A549 (cell line): ENCODE measurements around the gene PCED1B. TPM values are rescaled to one million over a fixed set of nuclear protein-coding genes. Genes with fewer than 3 reads are reported as not detected.

ENCODE experiments used
- ATAC-seq, 2 experiments: fragments of 200-7000 bp in 1 of 2; fragments of >200 bp in 1 of 2; cut with Nextera tagmentation in 1 of 2; cut with Tn5 transposase in 1 of 2; 3 replicates each; pipeline versions ENCODE4 v1.8.0 to v1.9.1; 2018 to 2020; ENCODE audit warnings: mild to moderate bottlenecking in 1 of 2, moderate library complexity in 1 of 2
- CTCF ChIA-PET: fragments of 300-600 bp; sonication (Branson Sonifier 250); formaldehyde crosslinking; extraction: SDS; loops from one replicate; lab custom pipeline; 2021; ENCODE audit warnings: antibody characterized with exemption, inconsistent platforms; lab: Yijun Ruan, JAX
- POLR2A ChIA-PET: fragments of 350-600 bp; formaldehyde crosslinking; extraction: SDS; loops from one replicate; lab custom pipeline; 2021; ENCODE audit warnings: antibody characterized with exemption, inconsistent platforms; lab: Yijun Ruan, JAX
- DNase-seq, 2 experiments: peaks; one replicate each; pipeline versions ENCODE4 v3.0.0 to v3.0.0-alpha.2; 2011 to 2016; ENCODE audit warnings: low read depth in 1 of 2, low spot score in 1 of 2
- FAIRE-seq: peaks from 2 replicates; lab custom pipeline; 2011; peaks lifted over from hg19 to GRCh38; lab: Jason Lieb, UNC
- H3K27ac ChIP-seq, 2 experiments: fragments of >200 bp; sonication (Bioruptor Twin); formaldehyde crosslinking; 3 replicates each; pipeline ENCODE4 v1.5.1; 2016 to 2017
- H3K4me1 ChIP-seq: fragments of >200 bp; sonication (Bioruptor Twin); formaldehyde crosslinking; 3 replicates; pipeline ENCODE4 v1.6.1; 2016
- H3K4me2 ChIP-seq: fragments of >200 bp; sonication (Bioruptor Twin); formaldehyde crosslinking; 3 replicates; pipeline ENCODE4 v1.6.1; 2016
- H3K4me3 ChIP-seq: fragments of >200 bp; sonication (Bioruptor Twin); formaldehyde crosslinking; 3 replicates; pipeline ENCODE4 v1.5.1; 2016
- H3K9me3 ChIP-seq: fragments of >200 bp; sonication (Bioruptor Twin); formaldehyde crosslinking; 3 replicates; pipeline ENCODE4 v1.6.1; 2016
- CBX2 ChIP-seq: fragments of 200-600 bp; sonication (generic); IDR thresholded peaks from 2 replicates; pipeline ENCODE4 v1.6.1; 2016; ENCODE audit warnings: low read depth, mild to moderate bottlenecking, borderline replicate concordance
- CHD4 ChIP-seq: fragments of 200-600 bp; sonication (generic); IDR thresholded peaks from 2 replicates; pipeline ENCODE4 v1.6.1; 2016; ENCODE audit warnings: antibody characterized with exemption, mild to moderate bottlenecking, borderline replicate concordance
- FOXS1 ChIP-seq: fragments of 250-450 bp; sonication (Bioruptor Pico); IDR thresholded peaks from 2 replicates; pipeline ENCODE4 v1.5.0; 2020; ENCODE audit warnings: mild to moderate bottlenecking, moderate library complexity
- HOXB5 ChIP-seq: fragments of 250-450 bp; sonication (Bioruptor Pico); IDR thresholded peaks from 2 replicates; pipeline ENCODE4 v1.5.0; 2020; ENCODE audit warnings: mild to moderate bottlenecking, moderate library complexity
- JUN ChIP-seq, 2 experiments: fragments of >200 bp; sonication (Bioruptor Twin); formaldehyde crosslinking; IDR thresholded peaks; 2 replicates in 1 of 2; 3 replicates in 1 of 2; pipeline ENCODE4 v1.6.1; 2016 to 2017
- KDM5A ChIP-seq: fragments of 200-600 bp; sonication (generic); IDR thresholded peaks from 2 replicates; pipeline ENCODE4 v1.6.1; 2016; ENCODE audit warnings: antibody characterized with exemption, mild to moderate bottlenecking
- MAFK ChIP-seq: fragments of 450-650 bp; IDR thresholded peaks from 2 replicates; pipeline ENCODE4 v1.6.1; 2014; ENCODE audit not compliant: partially characterized antibody
- MAZ ChIP-seq: fragments of 150-350 bp; IDR thresholded peaks from 2 replicates; pipeline ENCODE4 v1.6.1; 2014; ENCODE audit warnings: antibody characterized with exemption, low read depth, low read length, borderline replicate concordance
- NPAS2 ChIP-seq: fragments of 250-450 bp; sonication (Bioruptor Pico); IDR thresholded peaks from 2 replicates; pipeline ENCODE4 v1.8.0; 2022; ENCODE audit warnings: mild to moderate bottlenecking, moderate library complexity, borderline replicate concordance
- RNF2 ChIP-seq: fragments of 200-600 bp; sonication (generic); IDR thresholded peaks from 2 replicates; pipeline ENCODE4 v1.6.1; 2016; ENCODE audit warnings: low read depth, mild to moderate bottlenecking, antibody characterized with exemption, moderate library complexity, borderline replicate concordance
- TFCP2L1 ChIP-seq: fragments of 250-450 bp; sonication (Bioruptor Pico); IDR thresholded peaks from 2 replicates; pipeline ENCODE4 v1.5.0; 2021; ENCODE audit warnings: mild to moderate bottlenecking
- TP53 ChIP-seq: fragments of 250-450 bp; sonication (Bioruptor Pico); IDR thresholded peaks from 2 replicates; pipeline ENCODE4 v1.5.0; 2021; ENCODE audit warnings: mild to moderate bottlenecking, moderate library complexity
- ZC3H11A ChIP-seq: fragments of 450-650 bp; IDR thresholded peaks from 2 replicates; pipeline ENCODE4 v1.6.1; 2014; ENCODE audit warnings: antibody characterized with exemption, mild to moderate bottlenecking
- ZNF302 ChIP-seq: fragments of 250-450 bp; sonication (Bioruptor Pico); IDR thresholded peaks from 2 replicates; pipeline ENCODE4 v1.9.0; 2021; ENCODE audit warnings: inconsistent platforms, mild to moderate bottlenecking, moderate library complexity
- WGBS: methylation state at CpG from one replicate; pipeline ENCODE4 v1.1.6; 2017; ENCODE audit errors: missing lambda C conversion rate; 5-methylcytosine and 5-hydroxymethylcytosine counted together
- polyA plus RNA-seq, 4 experiments: library from polyadenylated mRNA; depleted of rRNA in 3 of 4; stranded (reverse); fragments of >200 nt; fragmentation: RNase III in 1 of 4; extraction: RNeasy Plus Mini Kit Qiagen cat#74134 plus additional on column Dnase treatment in 1 of 4; gene quantifications; 2 replicates in 3 of 4; 3 replicates in 1 of 4; pipeline ENCODE4 v1.2.3, GENCODE V29; 2011 to 2017
- TF ChIP-seq, protein P1 (sequence below): fragments of >200 bp; sonication (Bioruptor Twin); formaldehyde crosslinking; IDR thresholded peaks from 3 replicates; pipeline ENCODE4 v1.6.1; 2016
- TF ChIP-seq, protein P2 (sequence below): fragments of 200-600 bp; sonication (generic); IDR thresholded peaks from 2 replicates; pipeline ENCODE4 v1.6.1; 2016; ENCODE audit warnings: antibody characterized with exemption, mild to moderate bottlenecking, moderate library complexity

PCED1B gene
- polyA plus RNA-seq, 2 of the 4 experiments (the other 2 are of a cell fraction): 74.6 to 108 TPM

DNA sequence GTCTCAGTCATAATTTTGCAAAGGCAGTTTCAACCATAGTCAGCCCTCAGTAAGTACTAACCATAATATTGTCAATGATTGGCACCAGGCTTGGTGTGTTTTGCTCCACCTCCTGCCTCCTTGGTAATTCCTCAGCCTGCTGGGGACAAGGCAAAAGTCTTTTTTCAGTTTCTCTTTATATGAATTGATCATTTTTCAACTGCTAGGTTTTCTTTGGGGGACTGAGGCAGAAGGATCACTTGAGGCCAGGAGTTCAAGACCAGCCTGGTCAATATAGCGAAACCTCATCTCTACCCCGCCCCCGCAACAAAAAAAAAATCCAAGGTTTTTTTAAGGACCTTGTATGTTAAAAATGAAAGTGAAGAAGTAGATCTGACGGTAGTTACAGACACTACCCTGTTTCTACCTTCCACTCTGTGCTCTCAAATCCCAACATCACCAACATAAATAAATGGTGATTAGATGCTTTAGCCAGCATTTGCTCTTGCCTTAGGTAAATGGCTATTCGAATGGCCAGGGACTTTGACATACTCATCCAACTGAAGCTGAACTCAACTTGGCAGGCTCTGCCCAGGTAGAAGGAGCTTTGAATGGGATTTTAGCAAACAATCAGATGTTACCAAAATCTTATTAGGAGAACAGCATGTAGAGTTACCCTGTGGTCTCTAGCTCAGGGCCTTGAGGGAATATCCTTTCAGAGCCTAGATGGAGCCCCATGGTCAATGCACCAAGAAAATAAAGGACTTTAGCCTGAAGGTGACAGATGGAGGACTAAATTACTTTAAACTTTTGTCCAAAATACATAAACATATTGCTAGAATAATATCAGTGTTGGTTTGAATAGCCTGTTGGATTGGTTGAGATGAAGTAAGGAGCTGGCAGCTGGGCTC, 127.3 kb downstream of the PCED1B start:
- POLR2A ChIA-PET: interaction anchor here (0.8 to 2.2 kb wide), 3 partner anchors 13 to 127 kb away, joined by 3 to 6 read pairs (median 4); partner anchors contain the start of genes AMIGO2 and PCED1B
- H3K27ac ChIP-seq: peak overlapping the region; percentile 86 to 91
- TF ChIP-seq JUN (IDR thresholded peaks at IDR 0.05) (no peak), MAZ (no peak), RNF2 (no peak), ZNF302 (CRISPR knock-in tag) (no peak), HOXB5 (CRISPR knock-in tag) (no peak), KDM5A (no peak), TFCP2L1 (CRISPR knock-in tag) (no peak), CHD4 (no peak), FOXS1 (no peak), CBX2 (no peak), NPAS2 (CRISPR knock-in tag) (no peak), MAFK (no peak), ZC3H11A (no peak), TP53 (CRISPR knock-in tag) (no peak)
- TF ChIP-seq, protein P1, sequence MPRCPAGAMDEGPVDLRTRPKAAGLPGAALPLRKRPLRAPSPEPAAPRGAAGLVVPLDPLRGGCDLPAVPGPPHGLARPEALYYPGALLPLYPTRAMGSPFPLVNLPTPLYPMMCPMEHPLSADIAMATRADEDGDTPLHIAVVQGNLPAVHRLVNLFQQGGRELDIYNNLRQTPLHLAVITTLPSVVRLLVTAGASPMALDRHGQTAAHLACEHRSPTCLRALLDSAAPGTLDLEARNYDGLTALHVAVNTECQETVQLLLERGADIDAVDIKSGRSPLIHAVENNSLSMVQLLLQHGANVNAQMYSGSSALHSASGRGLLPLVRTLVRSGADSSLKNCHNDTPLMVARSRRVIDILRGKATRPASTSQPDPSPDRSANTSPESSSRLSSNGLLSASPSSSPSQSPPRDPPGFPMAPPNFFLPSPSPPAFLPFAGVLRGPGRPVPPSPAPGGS: no peak
- TF ChIP-seq, protein P2, sequence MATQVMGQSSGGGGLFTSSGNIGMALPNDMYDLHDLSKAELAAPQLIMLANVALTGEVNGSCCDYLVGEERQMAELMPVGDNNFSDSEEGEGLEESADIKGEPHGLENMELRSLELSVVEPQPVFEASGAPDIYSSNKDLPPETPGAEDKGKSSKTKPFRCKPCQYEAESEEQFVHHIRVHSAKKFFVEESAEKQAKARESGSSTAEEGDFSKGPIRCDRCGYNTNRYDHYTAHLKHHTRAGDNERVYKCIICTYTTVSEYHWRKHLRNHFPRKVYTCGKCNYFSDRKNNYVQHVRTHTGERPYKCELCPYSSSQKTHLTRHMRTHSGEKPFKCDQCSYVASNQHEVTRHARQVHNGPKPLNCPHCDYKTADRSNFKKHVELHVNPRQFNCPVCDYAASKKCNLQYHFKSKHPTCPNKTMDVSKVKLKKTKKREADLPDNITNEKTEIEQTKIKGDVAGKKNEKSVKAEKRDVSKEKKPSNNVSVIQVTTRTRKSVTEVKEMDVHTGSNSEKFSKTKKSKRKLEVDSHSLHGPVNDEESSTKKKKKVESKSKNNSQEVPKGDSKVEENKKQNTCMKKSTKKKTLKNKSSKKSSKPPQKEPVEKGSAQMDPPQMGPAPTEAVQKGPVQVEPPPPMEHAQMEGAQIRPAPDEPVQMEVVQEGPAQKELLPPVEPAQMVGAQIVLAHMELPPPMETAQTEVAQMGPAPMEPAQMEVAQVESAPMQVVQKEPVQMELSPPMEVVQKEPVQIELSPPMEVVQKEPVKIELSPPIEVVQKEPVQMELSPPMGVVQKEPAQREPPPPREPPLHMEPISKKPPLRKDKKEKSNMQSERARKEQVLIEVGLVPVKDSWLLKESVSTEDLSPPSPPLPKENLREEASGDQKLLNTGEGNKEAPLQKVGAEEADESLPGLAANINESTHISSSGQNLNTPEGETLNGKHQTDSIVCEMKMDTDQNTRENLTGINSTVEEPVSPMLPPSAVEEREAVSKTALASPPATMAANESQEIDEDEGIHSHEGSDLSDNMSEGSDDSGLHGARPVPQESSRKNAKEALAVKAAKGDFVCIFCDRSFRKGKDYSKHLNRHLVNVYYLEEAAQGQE: no peak
- TF ChIP-seq, all 56 proteins: peak for 0
- peaks cover 57% of the 10 kb centered on the region for H3K4me1 ChIP-seq
- no peak overlapping the region for H3K4me3 ChIP-seq
- DNase-seq: no peak
- no peak for FAIRE-seq
- H3K9me3 ChIP-seq: 0 out of 3 replicates have a peak, but pooled peaks cover 3% of the 10 kb centered on the region
- ATAC-seq: no peak
- peak overlapping the region; percentile 22 for H3K4me2 ChIP-seq
- CTCF ChIA-PET: interaction anchor here (0.6 to 1.8 kb wide), 7 partner anchors 10 to 136 kb away, joined by 3 to 6 read pairs (median 4); no protein-coding TSS in a partner anchor
- 92% methylated on average over 5 of the region's 5 CpGs for WGBS

DNA sequence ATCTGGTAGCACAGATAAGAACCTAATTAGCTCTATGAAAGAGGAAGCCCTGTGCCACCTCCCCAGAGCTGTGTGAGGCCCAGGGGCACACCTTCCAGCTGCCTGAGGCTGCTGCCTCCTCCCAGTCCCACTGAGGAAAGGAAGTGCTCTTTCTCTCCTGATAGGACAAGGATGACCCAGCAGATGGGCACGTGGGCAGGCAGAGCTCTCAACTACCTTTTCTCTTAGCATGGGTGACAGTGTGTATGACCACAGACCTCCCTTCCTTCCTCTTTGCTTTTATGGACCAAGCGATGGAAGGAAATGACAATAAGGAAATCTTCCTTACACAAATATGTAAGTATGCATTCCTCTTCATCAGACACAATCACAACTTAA, 127.9 kb downstream of the PCED1B start:
- Histone ChIP-seq H3K4me3 (no peak overlapping the region), H3K4me2 (peak overlapping the region; percentile 22), H3K27ac (peak overlapping the region; percentile 86 to 91), H3K9me3 (0 out of 3 replicates have a peak, but pooled peaks cover 3% of the 10 kb centered on the region), H3K4me1 (peaks cover 59% of the 10 kb centered on the region)
- FAIRE-seq: peak; percentile 89
- WGBS: 71% methylated on average over 2 of the region's 2 CpGs
- ATAC-seq: peak in 1 of 2 experiments; percentile 20; a peak in 3 of 6 replicates
- DNase-seq: no peak
- ChIA-PET CTCF (interaction anchor here (0.6 to 1.8 kb wide), 9 partner anchors 9 to 175 kb away, joined by 3 to 6 read pairs (median 4); no protein-coding TSS in a partner anchor), POLR2A (interaction anchor here (0.8 to 2.2 kb wide), 3 partner anchors 12 to 128 kb away, joined by 3 to 6 read pairs (median 4); partner anchors contain the start of genes AMIGO2 and PCED1B)
- no peak for TF ChIP-seq CHD4
